Right atrium auricular region (tissue), 2 donors: ENCODE measurements around the gene HLA-DPB1. TPM values are rescaled to one million over a fixed set of nuclear protein-coding genes. Genes with fewer than 3 reads are reported as not detected.
A peak's percentile ranks its signal among the peaks of the same experiment; 100 is the strongest.

Experiments
- DNase-seq: peaks from one replicate; pipeline ENCODE4 v3.0.0-alpha.2; 2019; ENCODE audit warnings: low spot score
- H3K27ac ChIP-seq, 2 donors: fragments of 200-600 bp; sonication (generic); 1 replicate in 1 of 2; 2 replicates in 1 of 2; pipeline ENCODE4 v1.5.1; 2016 to 2019
- H3K27me3 ChIP-seq, 2 donors: fragments of 200-600 bp; sonication (generic); one replicate each; pipeline versions ENCODE4 v1.5.1 to v1.6.0; 2017 to 2019
- H3K36me3 ChIP-seq: fragments of 200-600 bp; sonication (generic); one replicate; pipeline ENCODE4 v1.5.1; 2016
- H3K4me1 ChIP-seq, 2 donors: fragments of 200-600 bp; sonication (generic); one replicate each; pipeline versions ENCODE4 v1.5.1 to v1.6.0; 2017 to 2019
- H3K4me3 ChIP-seq, 2 donors: fragments of 200-600 bp; sonication (generic); 1 replicate in 1 of 2; 2 replicates in 1 of 2; pipeline ENCODE4 v1.5.1; 2017 to 2019; ENCODE audit warnings: mild to moderate bottlenecking in 1 of 2, moderate library complexity in 1 of 2
- H3K9me3 ChIP-seq, 2 donors: fragments of 200-600 bp; sonication (generic); one replicate each; pipeline ENCODE4 v1.5.1; 2019
- total RNA-seq, 2 donors: library from RNA; depleted of rRNA; stranded (reverse); fragments of >200 nt; gene quantifications; one replicate each; pipeline ENCODE4 v1.1.0, GENCODE V29; 2016
- TF ChIP-seq, protein P1 (sequence below), 2 donors: fragments of 200-600 bp; sonication (generic); IDR thresholded peaks; one replicate each; pipeline ENCODE4 v1.5.1; 2019; ENCODE audit warnings: antibody characterized with exemption in 2 of 2

The HLA-DPB1 gene
- total RNA-seq, 2 donors from 2014 or later: 22.0 to 76.7 TPM

DNA sequence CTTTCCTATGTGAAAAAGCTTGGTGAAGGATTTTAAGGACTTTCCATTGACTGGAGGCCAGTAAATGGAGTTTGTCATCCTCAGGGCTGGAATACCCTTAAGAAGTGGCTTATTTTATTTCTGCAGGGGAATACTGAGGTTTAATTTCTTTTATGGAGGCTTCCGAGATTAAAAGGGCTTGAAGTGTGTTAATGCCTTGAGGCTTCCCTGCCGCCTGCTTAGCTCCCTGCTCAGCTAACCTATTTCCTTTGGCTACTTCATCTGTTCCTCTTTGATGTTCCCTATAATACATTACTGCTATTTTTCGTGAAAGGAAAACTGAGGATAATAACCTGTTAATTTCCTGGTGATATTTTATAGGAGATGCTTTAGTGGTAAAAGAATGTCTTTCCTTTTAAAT lies 44.2 kb downstream of the HLA-DPB1 start:
- peaks cover 0 to 8% of the 10 kb centered on the region in 2 donors for H3K9me3 ChIP-seq
- H3K4me1 ChIP-seq: peaks cover 0 to 10% of the 10 kb centered on the region in 2 donors
- DNase-seq: no peak
- TF ChIP-seq, protein P1, sequence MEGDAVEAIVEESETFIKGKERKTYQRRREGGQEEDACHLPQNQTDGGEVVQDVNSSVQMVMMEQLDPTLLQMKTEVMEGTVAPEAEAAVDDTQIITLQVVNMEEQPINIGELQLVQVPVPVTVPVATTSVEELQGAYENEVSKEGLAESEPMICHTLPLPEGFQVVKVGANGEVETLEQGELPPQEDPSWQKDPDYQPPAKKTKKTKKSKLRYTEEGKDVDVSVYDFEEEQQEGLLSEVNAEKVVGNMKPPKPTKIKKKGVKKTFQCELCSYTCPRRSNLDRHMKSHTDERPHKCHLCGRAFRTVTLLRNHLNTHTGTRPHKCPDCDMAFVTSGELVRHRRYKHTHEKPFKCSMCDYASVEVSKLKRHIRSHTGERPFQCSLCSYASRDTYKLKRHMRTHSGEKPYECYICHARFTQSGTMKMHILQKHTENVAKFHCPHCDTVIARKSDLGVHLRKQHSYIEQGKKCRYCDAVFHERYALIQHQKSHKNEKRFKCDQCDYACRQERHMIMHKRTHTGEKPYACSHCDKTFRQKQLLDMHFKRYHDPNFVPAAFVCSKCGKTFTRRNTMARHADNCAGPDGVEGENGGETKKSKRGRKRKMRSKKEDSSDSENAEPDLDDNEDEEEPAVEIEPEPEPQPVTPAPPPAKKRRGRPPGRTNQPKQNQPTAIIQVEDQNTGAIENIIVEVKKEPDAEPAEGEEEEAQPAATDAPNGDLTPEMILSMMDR (IDR thresholded peaks at IDR 0.05): no peak
- H3K27ac ChIP-seq: no peak overlapping the region
- H3K27me3 ChIP-seq: peaks cover 10 to 22% of the 10 kb centered on the region in 2 donors
- no peaks in the 10 kb centered on the region for H3K36me3 ChIP-seq
- H3K4me3 ChIP-seq: no peak overlapping the region

DNA sequence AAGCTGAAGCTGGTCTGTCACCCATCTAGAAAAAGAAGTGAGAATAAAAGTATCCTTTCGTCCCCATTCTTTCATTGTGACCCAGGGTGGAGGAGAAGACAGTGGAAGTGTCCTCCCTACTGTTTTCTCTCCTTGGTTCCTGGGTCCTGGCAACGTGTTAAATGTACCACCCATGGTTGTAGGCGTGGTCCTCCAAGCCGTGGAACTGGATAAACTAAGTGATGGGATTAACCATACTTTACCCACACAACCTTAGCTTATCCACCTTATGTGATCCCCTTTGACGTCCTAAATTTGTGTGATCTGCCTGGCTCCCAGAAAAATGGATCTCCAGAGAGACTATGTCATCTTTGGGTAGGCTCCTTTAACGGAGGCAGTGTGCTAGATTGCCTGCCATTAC lies 47.4 kb downstream of the HLA-DPB1 start:
- Histone ChIP-seq H3K27me3 (peaks cover 0 to under 1% of the 10 kb centered on the region in 2 donors), H3K27ac (no peak overlapping the region), H3K4me3 (no peak overlapping the region), H3K36me3 (no peaks in the 10 kb centered on the region), H3K4me1 (no peaks in the 10 kb centered on the region), H3K9me3 (peaks cover 0 to 8% of the 10 kb centered on the region in 2 donors)
- TF ChIP-seq, protein P1 (IDR thresholded peaks at IDR 0.05): no peak
- DNase-seq: no peak

DNA sequence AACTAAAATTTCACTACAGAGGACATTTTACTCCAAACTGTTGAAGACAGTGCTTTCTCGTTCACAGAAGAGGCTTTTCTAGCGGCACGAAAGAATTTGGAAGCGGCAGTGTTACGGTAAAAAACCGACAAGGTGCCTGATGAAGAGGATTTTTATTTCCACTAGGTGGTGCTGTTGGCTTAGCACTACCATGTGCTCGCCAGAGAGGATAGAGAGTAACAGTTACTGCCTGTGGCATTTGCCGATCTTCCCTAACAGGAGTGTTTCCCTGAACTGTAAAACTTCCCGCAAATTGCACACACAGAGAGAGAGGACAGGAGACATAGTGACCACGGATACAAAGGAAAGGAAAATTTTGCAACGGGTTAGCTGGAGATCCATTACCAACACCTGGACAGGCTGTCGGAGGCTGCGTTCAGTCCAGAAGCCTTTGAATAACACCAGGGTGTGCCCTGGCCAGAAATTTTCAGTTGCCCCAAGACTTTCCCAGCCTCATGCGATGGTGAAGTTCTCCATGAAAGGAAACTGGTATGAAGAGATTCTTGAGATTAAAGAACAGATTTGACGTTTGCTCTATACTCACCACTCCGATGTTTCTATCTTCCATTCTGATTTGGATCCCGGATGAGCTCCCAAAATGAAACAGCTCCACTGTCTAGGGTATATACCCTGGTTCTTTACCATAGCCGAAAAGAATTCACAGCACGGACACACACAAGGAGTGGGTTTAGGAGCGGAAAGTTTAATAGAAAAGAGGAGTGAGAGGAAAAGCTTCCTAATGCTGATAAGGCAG lies 48.1 kb downstream of the HLA-DPB1 start:
- Histone ChIP-seq H3K4me1 (no peaks in the 10 kb centered on the region), H3K4me3 (no peak overlapping the region), H3K27me3 (no peaks in the 10 kb centered on the region), H3K36me3 (no peaks in the 10 kb centered on the region), H3K9me3 (peaks cover 0 to 8% of the 10 kb centered on the region in 2 donors), H3K27ac (no peak overlapping the region)
- no peak for DNase-seq
- TF ChIP-seq, protein P1 (IDR thresholded peaks at IDR 0.05): peak in 1 of 2 donors; percentile 34

DNA sequence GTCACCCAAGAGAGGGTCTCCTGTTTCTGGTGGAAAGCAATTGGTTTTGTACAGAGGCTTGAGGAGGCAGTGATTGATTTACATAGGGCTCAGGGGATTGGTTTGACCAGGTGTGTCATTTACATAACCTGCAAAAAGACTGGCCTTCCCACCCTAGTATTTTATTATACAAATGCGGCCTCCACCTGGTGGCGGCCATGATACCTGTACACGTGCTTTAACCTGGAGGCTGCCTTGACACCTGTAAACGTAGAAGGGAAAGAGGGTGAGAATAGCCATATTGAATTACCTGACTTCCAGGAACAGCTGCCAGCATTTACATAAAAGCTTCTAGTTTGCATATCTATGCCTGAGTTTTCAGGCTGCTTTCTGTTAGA lies 48.7 kb downstream of the HLA-DPB1 start:
- TF ChIP-seq, protein P1 (IDR thresholded peaks at IDR 0.05): no peak
- Histone ChIP-seq H3K27ac (no peak overlapping the region), H3K4me1 (no peaks in the 10 kb centered on the region), H3K9me3 (peaks cover 0 to 8% of the 10 kb centered on the region in 2 donors), H3K4me3 (no peak overlapping the region), H3K36me3 (no peaks in the 10 kb centered on the region), H3K27me3 (no peaks in the 10 kb centered on the region)
- DNase-seq: no peak

DNA sequence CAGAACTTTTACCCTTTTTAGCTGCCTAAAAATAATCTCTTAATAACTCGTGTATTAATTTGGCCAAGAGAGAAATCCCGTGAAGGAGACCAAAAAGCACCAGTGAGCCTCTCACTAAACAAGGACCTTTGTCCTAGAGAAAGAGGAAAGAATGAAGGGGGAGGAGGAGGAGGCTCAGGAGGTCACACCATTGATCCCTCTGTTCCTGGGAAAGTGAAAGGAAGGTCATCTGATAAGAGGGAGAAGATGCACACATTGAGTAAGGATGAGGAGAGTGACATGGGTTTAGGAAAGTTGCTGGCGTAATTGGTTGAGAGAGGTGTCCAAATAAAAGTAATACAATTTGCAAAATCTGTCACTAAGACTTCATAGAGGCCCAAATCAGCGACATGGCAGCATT lies 49.2 kb downstream of the HLA-DPB1 start:
- DNase-seq: no peak
- TF ChIP-seq, protein P1 (IDR thresholded peaks at IDR 0.05): no peak
- peaks cover 0 to 8% of the 10 kb centered on the region in 2 donors for H3K9me3 ChIP-seq
- no peak overlapping the region for H3K4me3 ChIP-seq
- no peaks in the 10 kb centered on the region for H3K36me3 ChIP-seq
- no peak overlapping the region for H3K27ac ChIP-seq
- H3K4me1 ChIP-seq: no peaks in the 10 kb centered on the region
- no peaks in the 10 kb centered on the region for H3K27me3 ChIP-seq
